Measurements from ENCODE around the gene BMP15. TPM values are rescaled to one million over a fixed set of nuclear protein-coding genes. Genes with fewer than 3 reads are reported as not detected.

Gene BMP15
- total RNA-seq, 1 experiment from 2014 or later = not detected

DNA sequence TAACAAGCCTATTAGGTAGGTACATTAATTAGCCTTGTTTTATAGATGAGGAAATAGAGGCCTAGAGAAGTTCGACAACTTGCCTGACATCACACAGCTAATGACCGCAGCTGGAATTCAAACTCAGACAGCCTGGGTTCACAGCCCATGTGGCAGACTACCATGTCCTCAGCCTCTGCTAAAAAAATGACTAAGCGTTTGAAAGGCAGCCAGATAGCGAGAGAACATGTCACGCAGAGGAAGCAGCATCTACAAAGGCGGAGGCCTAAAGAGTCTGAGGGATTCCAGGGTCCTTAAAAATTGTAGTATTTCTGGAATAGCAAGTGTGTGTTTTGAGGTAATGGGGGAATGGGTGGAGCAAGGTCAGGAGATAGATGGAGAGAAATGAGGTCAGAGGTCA is 33.2 kb upstream of the BMP15 start:
- no TSS peak for BruUV-seq (replicated peaks)
- CTCF ChIA-PET = no interaction called here
- Histone ChIP-seq H3K27me3 (ENCODE audit: insufficient read depth, low read depth) (no peaks in the 10 kb centered on the region), H3K36me3 (ENCODE audit: low read depth) (no peaks in the 10 kb centered on the region), H3K27ac (no peak overlapping the region), H2AFZ (no peak overlapping the region), H3K9me3 (ENCODE audit: insufficient read depth, low read depth) (no peaks in the 10 kb centered on the region), H3K4me2 (no peak overlapping the region), H3K79me2 (ENCODE audit: low read depth) (no peaks in the 10 kb centered on the region), H3F3A (ENCODE audit: insufficient read depth, low read depth) (no peaks in the 10 kb centered on the region), H3K4me3 (no peak overlapping the region), H4K20me1 (ENCODE audit: insufficient read depth) (no peaks in the 10 kb centered on the region), H3K4me1 (replicated peaks; ENCODE audit: insufficient read depth) (no peaks in the 10 kb centered on the region), H3K9me2 (ENCODE audit: insufficient read depth) (no peaks in the 10 kb centered on the region)
- TF ChIP-seq EZH2 (IDR thresholded peaks at IDR 0.05; ENCODE audit: low read depth) = no peak
- TF ChIP-seq, protein P1, sequence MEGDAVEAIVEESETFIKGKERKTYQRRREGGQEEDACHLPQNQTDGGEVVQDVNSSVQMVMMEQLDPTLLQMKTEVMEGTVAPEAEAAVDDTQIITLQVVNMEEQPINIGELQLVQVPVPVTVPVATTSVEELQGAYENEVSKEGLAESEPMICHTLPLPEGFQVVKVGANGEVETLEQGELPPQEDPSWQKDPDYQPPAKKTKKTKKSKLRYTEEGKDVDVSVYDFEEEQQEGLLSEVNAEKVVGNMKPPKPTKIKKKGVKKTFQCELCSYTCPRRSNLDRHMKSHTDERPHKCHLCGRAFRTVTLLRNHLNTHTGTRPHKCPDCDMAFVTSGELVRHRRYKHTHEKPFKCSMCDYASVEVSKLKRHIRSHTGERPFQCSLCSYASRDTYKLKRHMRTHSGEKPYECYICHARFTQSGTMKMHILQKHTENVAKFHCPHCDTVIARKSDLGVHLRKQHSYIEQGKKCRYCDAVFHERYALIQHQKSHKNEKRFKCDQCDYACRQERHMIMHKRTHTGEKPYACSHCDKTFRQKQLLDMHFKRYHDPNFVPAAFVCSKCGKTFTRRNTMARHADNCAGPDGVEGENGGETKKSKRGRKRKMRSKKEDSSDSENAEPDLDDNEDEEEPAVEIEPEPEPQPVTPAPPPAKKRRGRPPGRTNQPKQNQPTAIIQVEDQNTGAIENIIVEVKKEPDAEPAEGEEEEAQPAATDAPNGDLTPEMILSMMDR (conservative IDR thresholded peaks at IDR 0.05) = no peak
- POLR2A ChIA-PET (ENCODE audit: unreplicated experiment) = no interaction called here
- DNase-seq = no peak
- intact Hi-C loops (cut with micrococcal nuclease; ENCODE audit: unreplicated experiment) = no loop called here

DNA sequence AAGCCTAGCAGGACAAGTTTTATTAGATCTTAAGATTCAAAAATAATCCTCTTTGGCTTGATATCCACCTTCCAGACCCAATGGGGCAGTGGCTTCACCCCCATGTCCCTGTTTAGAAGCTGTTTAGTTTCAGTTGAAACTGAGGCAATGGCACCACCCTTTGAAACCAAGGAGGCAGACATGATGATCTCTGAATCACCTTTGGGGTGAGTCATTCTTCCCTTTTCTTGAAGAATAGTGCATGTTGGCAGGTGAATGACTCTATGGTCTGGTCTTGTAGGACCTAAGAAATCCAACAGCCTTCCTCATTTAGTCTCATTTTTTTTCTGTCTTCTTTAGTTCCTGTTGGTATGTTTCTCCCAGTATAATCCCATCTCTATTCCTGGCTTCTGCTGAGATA is 29.5 kb upstream of the BMP15 start:
- no peaks in the 10 kb centered on the region for H3K9me2 ChIP-seq (ENCODE audit: insufficient read depth)
- H3K36me3 ChIP-seq (ENCODE audit: low read depth) = no peaks in the 10 kb centered on the region
- H3K27ac ChIP-seq = peak overlapping the region; percentile 32; the same call in 1 of the 2 replicates
- no peaks in the 10 kb centered on the region for H3F3A ChIP-seq (ENCODE audit: insufficient read depth, low read depth)
- intact Hi-C loops (cut with micrococcal nuclease; ENCODE audit: unreplicated experiment) = no loop called here
- CTCF ChIA-PET = no interaction called here
- BruUV-seq (replicated peaks) = no TSS peak
- TF ChIP-seq EZH2 (IDR thresholded peaks at IDR 0.05; ENCODE audit: low read depth) = no peak
- H3K4me2 ChIP-seq = no peak overlapping the region
- H2AFZ ChIP-seq = no peak overlapping the region
- H3K4me1 ChIP-seq (replicated peaks; ENCODE audit: insufficient read depth) = no peaks in the 10 kb centered on the region
- no peaks in the 10 kb centered on the region for H3K27me3 ChIP-seq (ENCODE audit: insufficient read depth, low read depth)
- no peak overlapping the region for H3K4me3 ChIP-seq
- no peaks in the 10 kb centered on the region for H3K79me2 ChIP-seq (ENCODE audit: low read depth)
- H3K9me3 ChIP-seq (ENCODE audit: insufficient read depth, low read depth) = no peaks in the 10 kb centered on the region
- DNase-seq = no peak
- POLR2A ChIA-PET (ENCODE audit: unreplicated experiment) = no interaction called here
- H4K20me1 ChIP-seq (ENCODE audit: insufficient read depth) = no peaks in the 10 kb centered on the region

DNA sequence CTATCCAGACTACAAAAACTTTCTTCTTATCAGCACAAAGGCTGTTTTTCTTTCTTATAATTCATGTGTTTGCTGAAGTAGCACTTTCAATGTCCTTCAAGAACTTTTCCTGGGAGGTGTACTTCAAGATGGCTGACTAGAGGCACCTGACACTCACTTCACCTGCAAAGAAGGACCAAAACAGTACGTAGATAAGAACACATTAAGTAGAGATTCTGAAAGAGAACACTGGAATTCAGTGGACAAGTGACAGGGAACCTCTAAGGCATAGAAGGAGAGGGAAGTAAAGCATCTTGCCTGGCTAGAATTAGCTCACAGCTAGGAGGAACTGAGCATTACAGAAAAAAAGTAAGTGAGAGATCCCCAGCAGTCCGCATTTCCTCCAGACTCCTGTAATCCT is 21.7 kb upstream of the BMP15 start:
- Histone ChIP-seq H3K36me3 (ENCODE audit: low read depth) (no peaks in the 10 kb centered on the region), H4K20me1 (ENCODE audit: insufficient read depth) (no peaks in the 10 kb centered on the region), H3K9me2 (ENCODE audit: insufficient read depth) (no peaks in the 10 kb centered on the region), H3F3A (ENCODE audit: insufficient read depth, low read depth) (no peaks in the 10 kb centered on the region), H3K79me2 (ENCODE audit: low read depth) (no peaks in the 10 kb centered on the region), H3K4me2 (no peak overlapping the region), H3K4me3 (no peak overlapping the region), H3K27me3 (ENCODE audit: insufficient read depth, low read depth) (no peaks in the 10 kb centered on the region), H3K4me1 (replicated peaks; ENCODE audit: insufficient read depth) (no peaks in the 10 kb centered on the region), H3K9me3 (ENCODE audit: insufficient read depth, low read depth) (no peaks in the 10 kb centered on the region), H3K27ac (no peak overlapping the region), H2AFZ (no peak overlapping the region)
- TF ChIP-seq, protein P1 (conservative IDR thresholded peaks at IDR 0.05) = no peak
- TF ChIP-seq EZH2 (IDR thresholded peaks at IDR 0.05; ENCODE audit: low read depth) = no peak
- intact Hi-C loops (cut with micrococcal nuclease; ENCODE audit: unreplicated experiment) = no loop called here
- CTCF ChIA-PET = no interaction called here
- DNase-seq = no peak
- POLR2A ChIA-PET (ENCODE audit: unreplicated experiment) = no interaction called here
- BruUV-seq (replicated peaks) = no TSS peak

DNA sequence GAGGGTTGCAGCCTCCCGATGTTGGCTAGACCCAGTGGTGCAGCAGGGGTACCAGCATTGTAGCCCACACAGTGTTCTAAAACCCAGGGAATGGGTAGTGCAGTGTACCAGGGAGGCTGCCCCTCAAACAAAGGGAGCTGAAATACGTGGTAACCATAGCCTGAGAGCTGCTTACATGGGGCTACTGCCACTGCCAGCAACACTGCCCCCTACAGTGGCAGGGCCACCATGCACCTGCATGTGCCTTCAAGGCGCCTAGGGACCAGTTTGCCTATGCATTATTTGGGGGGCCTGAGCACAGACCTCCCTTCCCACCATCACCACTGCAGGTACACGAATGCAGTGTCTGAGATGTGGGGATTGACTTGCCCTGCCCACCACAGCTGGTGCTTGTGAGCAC is 21.0 kb upstream of the BMP15 start:
- no peaks in the 10 kb centered on the region for H3K79me2 ChIP-seq (ENCODE audit: low read depth)
- intact Hi-C loops (cut with micrococcal nuclease; ENCODE audit: unreplicated experiment) = no loop called here
- no peaks in the 10 kb centered on the region for H3K27me3 ChIP-seq (ENCODE audit: insufficient read depth, low read depth)
- no peak overlapping the region for H3K27ac ChIP-seq
- no peaks in the 10 kb centered on the region for H3K9me2 ChIP-seq (ENCODE audit: insufficient read depth)
- no peaks in the 10 kb centered on the region for H3K36me3 ChIP-seq (ENCODE audit: low read depth)
- H3K9me3 ChIP-seq (ENCODE audit: insufficient read depth, low read depth) = no peaks in the 10 kb centered on the region
- POLR2A ChIA-PET (ENCODE audit: unreplicated experiment) = no interaction called here
- H3K4me2 ChIP-seq = no peak overlapping the region
- H2AFZ ChIP-seq = no peak overlapping the region
- no peak for DNase-seq
- CTCF ChIA-PET = no interaction called here
- H3F3A ChIP-seq (ENCODE audit: insufficient read depth, low read depth) = no peaks in the 10 kb centered on the region
- no peaks in the 10 kb centered on the region for H3K4me1 ChIP-seq (replicated peaks; ENCODE audit: insufficient read depth)
- TF ChIP-seq, protein P1 (conservative IDR thresholded peaks at IDR 0.05) = no peak
- no peak for TF ChIP-seq EZH2 (IDR thresholded peaks at IDR 0.05; ENCODE audit: low read depth)
- BruUV-seq (replicated peaks) = no TSS peak
- H3K4me3 ChIP-seq = no peak overlapping the region
- H4K20me1 ChIP-seq (ENCODE audit: insufficient read depth) = no peaks in the 10 kb centered on the region
